AG08396 (cell line): ENCODE results near the gene EFNA5.
"Not testable (repeated sequence)": the region's sequence is repeated elsewhere in the genome, so short reads cannot be mapped to it uniquely, and the experiment has no call there.

Source experiments
- DNase-seq: peaks from one replicate; pipeline ENCODE4 v3.0.0; 2012; ENCODE audit warnings: low spot score, mixed read lengths

The EFNA5 gene

DNA sequence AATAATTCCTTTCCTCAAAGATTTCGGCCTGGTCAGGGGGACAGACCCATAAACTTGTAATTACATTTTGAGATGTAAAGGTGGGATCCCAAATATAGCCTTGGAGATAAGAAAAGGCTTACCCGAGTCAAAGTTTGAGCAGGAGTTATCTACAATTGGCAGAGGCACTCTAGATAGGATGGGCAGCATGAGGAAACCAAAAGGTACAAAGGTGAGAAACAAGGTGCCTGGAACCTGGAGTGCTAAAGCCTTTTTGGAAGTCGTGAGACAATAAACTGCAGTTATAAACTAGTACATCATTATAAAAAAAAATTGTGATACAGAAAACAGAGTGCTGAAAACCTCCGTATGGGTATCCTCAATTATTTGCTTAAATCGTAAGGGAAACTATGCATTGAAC, 212.4 kb downstream of the EFNA5 start:
- no peak for DNase-seq

DNA sequence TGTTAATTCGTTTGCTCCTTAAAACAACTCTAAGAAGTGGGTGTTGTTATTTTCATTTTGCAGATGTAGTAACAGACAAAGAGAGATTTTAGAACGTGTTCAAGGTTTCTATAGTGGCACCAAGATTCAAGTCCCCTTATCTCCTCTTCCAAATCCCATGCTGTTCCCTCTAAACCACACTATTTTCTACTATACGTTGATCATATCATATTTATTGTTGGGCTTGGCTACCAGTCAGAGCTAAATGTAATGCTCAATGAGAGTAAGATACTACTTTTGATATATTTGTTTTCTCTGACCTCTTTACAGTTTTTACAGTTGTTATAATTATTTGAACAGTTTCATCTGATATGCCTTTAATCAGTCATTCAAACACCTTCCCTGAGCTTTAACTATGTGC, 212.9 kb downstream of the EFNA5 start:
- no peak for DNase-seq

DNA sequence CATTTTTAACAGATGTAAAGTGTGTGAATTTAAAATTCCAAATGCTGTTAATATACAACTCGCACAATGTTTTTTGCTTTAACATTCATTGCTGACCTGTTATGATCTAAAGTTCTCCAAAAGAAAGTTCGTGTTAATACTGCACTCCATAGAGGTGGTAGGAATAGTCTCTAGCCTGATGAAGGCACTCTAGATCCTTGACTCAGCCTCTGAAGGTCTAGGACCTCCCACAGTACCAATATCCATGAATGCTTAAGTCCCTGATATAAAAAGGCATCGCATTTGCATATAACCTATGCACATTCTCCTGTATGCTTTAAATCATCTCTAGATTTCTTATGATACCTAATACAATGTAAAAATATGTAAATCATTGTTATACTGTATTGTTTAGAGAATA, 213.6 kb downstream of the EFNA5 start:
- DNase-seq = no peak

DNA sequence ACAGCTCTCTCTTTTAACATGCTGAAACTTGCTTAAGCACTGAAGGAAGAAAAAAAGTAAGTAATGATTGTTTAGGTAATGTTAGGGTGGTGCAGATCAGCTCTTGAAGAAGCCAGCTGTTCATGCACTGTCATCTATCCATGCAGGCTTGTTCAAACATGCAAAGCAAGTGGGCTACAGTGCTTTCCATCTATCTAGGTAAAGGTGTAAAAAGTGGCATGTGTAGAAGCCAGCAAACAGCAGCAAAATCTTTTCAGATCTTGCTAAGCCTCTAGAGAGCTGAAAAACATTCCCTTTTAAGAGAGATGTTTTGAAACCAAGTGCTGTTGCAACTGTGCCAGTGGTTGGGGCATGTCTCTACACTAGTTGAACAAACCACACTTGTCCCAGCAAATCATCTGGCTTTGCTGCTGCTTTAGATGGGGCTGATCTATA, 214.4 kb downstream of the EFNA5 start:
- DNase-seq = no peak

DNA sequence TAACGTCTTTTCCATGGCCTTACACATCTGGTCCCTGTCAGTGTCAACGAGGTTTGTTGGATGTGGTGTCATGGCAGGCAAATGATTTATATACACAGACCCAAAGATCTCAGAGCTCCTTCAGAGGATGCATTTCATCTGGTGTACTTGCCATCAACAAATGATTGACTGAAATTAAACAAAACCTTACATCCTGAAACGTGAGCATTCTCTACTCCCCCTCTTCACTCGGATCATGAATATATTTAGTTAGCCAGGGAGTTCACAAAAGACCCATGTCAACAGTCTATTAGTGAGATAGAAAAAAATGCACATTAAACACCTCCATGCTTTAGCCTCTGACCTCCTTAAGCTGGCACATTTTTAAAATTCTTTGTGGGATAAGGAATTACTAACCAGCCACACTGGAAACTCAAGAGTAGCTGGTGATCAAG, 215.6 kb downstream of the EFNA5 start:
- peak; percentile 34 for DNase-seq

DNA sequence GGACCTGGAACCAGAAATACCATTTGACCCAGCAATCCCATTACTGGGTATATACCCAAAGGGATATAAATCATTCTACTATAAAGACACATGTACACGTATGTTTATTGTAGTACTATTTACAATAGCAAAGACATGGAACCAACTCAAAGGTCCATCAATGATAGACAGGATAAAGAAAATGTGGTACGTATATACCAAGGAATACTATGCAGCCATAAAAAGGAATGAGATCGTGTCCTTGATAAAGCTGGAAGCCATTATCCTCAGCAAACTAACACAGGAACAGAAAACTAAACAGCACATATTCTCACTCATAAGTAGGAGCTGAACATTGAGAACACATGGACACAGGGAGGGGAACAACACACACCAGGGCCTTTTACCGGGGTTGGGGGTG, 218.9 kb downstream of the EFNA5 start:
- not testable (repeated sequence) for DNase-seq

DNA sequence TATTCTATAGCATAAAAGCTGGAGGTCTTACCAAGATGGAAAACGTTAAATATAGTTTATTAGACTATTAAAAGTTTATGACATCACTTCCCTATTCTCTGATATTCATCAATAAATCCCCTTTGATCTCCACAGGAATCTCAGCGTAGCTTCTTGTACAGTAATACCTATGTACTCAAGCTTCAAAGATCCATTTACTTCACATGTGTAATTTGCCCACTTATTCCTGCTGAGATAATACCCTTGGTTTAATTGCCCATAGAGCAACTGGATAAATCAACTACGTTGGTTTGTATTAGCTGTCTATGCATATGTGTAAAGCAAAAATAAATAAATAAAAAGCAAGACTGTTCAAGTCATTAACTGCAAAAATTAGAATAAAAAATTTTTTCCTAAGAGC, 219.7 kb downstream of the EFNA5 start:
- DNase-seq = no peak

DNA sequence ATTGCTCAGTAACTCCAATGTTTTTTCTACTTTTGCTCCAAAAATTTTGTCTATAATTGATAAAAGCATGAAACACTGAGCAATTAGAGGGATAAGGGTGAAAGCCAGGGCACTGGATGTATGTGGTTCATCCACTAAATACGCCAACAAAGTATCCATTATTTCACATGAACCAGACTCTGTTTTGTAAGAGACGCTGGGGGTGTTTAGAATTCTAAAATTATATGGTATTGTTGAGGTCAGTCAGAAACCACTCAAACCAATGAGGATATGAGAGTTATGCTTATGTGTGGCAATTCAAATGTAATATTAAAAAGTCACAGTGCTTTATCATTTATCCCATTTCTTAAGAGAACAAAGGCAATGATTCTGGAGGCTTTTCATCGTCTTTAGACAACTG, 220.2 kb downstream of the EFNA5 start:
- no peak for DNase-seq

DNA sequence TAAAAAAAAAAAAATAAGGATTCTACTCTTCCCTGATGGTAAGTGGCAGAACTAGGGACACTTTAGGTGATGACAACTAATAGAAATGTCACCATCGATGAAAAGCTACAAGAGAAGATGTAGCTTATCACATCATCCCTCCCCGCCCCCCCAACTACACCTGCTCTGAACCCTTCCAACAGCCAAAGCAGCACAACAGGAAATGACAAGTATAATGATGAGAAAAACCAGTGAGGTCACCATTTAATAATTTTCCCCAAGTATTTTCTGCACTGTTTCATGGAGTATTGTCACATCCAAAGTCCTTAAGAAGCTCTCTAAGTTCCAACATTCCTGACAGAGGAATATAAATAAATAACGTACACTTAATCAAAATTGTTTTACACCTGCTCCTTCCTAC, 221.4 kb downstream of the EFNA5 start:
- no peak for DNase-seq

DNA sequence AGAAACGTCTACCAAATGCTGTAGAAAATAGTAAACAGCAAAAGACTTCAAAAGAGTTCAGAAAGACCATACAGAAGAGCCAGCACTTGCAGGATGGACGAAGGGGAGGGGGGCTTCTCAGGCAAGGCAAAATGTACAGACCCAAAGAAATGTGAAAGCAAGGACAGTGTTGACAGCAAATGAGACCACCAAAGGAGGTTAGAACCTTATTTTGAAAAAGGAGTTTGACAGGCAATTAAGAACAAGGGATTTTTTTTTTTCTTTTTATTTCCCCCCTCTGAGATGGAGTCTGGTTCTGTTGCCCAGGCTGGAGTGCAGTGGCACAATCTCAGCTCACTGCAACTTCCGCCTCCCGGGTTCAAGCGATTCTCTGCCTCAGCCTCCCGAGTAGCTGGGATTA, 223.2 kb downstream of the EFNA5 start:
- DNase-seq = no peak

DNA sequence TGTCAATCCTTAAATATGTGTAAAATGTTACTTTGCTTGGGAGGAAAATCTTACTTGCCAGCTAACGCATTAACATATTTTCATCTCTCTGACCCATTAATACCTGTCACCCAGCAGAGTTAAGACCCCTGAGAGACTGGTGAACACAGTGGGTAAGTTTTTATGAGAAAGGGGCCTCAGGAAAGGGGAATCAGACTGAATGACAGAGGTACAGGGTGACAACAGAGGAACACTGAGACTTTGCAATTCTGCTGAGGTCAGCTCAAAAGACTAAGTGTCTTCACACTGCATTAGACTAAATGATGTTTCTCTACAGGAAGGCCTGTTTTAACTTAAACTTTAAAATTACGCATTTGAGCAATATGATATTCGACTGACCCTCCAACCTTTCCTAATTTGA, 223.8 kb downstream of the EFNA5 start:
- no peak for DNase-seq

DNA sequence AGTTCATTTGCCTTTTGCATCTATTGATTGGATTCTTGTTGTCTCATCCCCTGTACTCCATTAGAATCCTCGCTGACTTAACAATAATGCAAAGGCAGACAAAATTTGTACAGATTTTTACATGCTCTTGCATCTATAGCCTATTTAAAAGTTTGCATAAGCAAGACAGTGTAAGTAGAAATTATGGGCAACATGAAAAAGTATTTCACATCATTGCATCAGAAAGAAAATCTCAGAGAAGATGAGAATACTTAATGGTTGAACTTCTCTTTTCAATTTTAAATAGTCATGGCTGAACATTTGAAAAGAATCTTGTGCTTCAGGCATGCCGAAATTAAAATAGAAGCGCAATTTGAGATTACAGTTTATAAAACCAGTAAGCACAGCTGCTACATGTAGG, 226.4 kb downstream of the EFNA5 start:
- DNase-seq = no peak

DNA sequence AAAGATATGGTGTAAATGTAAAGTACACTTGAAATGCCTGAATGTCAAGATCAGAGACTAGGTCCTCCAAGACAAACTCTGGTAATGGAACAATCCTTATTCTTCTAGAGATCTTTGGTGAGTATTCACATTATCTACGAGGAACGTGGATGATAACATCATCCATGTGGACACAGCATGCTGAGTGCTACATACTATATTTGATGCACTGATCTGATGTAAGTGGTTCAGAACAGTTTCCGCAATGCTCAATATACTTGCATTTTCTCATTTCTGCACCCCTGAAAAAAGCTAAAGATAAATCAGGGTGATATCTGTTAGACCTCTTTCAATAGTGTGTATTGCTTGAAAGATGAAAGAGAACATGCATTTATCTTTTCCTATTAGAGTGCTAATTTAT, 226.8 kb downstream of the EFNA5 start:
- DNase-seq = no peak

DNA sequence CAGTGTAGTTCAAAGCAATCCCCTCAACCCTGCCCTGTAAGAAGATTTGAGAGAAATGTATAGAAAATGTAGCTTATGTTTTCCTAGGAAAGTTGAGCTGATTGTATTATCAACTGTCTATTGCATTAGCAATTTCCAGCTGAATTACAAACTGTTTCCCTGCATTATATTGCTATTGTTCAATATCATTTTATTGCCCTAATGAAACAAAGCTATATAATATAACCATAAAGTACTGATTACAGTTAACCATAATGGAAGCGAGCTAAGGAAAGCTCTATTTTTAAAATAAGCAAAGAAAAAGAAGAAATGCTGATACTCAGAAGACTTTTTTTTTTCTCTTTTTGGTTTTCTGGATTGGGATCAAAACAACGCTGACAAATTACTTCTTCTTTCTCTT, 228.3 kb downstream of the EFNA5 start:
- DNase-seq = no peak

DNA sequence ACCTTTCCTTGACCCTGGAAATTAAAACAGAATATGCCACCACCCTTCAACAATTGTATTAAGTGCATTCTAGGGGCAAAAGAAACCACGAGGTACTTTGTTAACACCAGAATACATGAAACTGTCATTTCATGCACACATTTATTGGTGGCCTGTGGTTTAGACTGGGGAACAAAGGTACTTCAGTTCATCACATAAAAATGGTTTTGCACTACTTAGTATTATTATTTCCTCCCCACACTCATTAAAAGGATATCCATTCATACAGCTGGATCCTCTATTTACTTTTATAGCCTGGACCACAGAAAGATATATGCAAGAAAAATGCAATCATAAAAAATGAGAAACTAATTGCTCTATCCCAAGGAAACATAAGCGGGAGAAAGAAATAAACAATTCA, 230.9 kb downstream of the EFNA5 start:
- no peak for DNase-seq

DNA sequence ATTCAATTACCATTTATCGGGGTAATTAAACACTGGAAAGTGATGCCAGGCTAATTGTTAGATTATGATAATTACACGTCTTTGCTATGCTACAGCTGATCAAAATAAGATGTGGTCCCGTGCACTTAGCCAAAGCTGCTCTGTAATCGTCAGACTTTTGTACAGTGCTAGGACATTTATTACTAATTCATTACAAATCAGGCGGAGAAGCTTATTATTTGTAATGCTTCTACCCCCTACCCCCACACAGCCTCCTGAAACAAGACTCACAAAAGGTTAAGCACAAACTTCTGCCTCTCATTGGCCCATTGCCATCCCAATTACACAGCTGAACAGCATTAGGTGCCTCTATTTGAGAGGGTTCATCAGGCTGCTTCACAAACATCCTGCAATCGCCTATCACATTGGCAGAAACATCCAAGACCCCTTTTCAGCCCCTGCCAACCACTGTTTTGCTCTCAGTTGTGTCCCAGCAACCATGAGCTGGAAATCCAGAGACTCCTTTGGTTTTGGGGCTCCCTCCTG, 232.7 kb downstream of the EFNA5 start:
- DNase-seq = no peak

DNA sequence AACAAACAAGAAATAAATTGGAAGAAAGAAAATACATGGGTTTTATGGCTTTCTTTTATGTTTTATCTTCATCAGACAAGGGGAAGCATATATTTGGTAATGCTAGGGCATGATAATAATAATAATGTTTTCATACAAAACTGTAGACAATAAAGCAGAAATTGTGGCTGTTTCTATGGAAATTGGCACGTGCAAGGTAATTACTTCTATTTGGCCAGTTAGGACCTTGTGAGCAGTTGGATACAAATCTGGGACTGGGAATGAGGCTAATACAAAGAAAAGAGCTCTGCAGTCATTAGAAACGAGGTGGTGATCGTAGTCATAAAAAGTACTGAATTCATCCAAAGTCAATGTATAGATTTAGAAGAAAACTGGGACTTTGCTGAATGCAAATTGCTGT, 233.6 kb downstream of the EFNA5 start:
- DNase-seq = no peak

DNA sequence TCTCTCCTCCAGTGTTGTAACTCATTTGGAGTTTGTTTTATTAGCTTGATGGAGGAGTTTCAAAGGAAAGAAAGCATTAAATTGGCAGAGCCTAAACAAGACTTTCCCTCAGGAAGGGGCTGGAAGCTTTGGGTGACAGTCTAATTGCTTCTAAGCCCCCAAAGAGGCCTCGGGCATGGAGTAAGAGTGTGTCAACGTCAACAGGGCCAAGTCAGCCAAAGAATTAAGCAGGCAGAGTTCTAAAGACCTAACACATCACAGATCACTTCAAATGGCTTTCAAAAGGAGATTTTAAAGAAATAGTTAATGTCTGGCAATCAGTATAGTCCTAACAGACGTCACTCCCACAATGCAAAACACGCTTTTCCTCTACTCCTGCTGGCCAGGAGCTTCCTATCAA, 234.5 kb downstream of the EFNA5 start:
- DNase-seq = no peak

DNA sequence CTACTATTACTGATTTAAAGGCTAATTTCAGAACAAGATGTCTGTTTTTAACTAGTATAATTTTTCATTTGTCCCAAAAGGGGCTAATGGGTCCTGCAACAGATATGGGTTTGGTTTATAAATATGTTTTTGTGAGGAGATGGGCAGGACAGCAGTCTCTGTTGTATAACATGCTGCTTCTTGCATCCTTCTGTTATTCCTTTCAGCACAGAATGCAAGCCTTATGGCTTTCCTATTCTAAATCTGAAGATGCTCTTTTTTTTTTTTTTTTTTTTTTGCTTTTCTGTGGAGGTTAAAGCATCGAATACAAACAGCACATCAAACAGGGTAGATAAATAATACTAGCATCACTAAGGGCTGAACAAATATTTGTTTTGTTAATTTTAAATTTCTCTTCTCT, 235.7 kb downstream of the EFNA5 start:
- no peak for DNase-seq

DNA sequence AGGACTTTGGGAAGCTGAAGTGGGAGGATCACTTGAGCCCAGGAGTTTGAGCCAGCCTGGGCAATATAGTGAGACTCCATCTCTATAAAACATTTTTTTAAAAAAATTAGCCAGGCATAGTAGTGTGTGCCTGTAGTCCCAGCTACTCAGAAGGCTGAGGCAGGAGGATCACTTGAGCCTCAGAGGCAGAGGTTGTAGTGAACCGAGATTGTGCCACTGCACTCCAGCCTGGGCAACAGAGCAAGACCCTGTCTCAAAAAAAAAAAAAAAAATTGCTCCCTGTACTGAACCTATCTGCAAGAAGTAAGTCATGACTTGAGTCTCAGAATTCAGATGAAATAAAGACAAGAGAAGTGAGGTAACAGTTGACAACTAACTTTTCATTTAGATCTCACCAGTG, 237.1 kb downstream of the EFNA5 start:
- DNase-seq = not testable (repeated sequence)

DNA sequence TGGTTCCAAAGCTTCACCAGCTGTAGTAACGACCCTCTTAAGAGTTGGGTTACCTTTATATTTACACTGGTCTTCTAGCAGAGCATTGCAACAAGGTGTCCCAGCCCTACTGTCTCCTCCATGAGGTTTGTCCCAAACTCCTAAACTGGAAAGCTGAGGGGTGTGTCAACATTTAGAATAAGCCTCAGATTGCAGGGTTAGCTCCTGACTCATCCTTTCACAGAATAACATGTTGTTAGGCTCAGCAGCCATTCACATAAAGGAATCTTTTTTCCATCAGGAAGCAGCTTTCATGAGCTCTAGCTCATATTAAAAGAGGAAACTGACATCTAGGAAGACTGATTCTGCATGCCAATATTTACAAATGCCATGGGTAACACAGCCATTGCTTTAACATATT, 238.7 kb downstream of the EFNA5 start:
- DNase-seq = peak; percentile 26

DNA sequence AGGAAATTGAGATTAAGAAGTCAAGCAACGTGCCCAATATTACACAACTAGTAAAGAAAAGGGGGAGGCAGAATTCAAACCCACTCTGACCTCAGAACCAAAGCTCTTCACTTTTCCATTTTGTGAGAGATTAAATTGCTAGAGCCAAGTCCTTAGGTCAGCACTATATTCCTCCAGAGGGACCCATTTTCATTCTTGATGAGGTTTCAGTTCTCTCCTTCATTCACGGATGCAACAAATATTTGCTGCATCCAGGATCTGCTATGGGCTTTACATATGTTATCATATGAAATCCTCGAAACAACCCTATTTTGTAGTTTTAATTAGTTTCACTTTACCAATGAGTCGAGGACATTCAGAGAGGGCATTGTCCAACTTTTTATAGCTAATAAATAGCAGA, 239.2 kb downstream of the EFNA5 start:
- no peak for DNase-seq

DNA sequence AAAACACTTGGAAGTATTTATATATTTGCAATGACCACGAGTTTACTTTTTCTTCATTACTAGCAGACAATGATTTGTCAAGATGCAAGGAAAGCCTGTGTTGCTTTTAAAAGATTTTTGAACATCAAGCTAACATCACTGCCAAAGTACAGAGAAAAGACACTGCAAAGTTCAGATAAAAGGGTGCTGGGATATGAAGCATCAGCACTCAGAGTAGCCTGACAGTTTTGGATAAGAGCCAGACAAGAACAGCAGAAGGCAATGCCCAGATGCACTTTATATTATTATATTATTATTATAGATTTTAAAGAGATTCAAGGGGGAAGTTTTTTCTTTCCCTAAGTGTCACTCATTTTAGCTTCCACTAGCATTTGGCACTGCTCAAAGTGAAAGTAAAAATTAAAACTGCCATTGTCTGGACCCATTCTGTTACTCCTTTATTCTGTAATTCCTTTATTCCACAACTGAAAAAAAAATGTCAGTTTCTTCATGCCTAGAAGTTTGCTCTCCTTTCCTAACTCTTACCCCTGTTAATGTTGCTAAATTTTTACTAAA, 240.6 kb downstream of the EFNA5 start:
- no peak for DNase-seq

DNA sequence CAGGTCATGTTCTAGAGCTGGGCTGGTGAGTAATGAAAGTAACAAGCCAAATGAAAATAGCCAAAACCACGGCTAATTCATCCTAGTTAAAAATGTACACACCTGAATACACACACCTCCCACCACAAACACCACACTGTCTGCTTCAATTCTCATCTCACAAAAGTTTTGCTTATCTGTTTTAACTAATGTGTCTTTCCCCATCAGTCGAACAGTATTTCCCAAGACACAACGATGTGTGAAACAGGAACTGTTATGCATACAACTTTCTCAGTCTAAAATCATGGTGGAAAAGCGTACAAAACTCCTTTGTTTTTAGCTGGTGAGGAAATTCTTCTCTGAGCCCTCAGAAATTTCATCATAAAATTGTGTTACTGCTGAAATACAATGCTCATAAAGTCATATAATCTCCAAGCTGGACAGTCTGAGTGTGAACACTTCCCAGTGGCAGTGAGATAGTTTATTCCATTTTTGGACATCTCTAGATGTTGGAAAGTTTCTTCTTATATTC, 242.4 kb downstream of the EFNA5 start:
- no peak for DNase-seq
